K562 (cell line): ENCODE measurements around the gene LRRC3B. TPM values are rescaled to one million over a fixed set of nuclear protein-coding genes. Genes with fewer than 3 reads are reported as not detected.

ENCODE experiments used
- ATAC-seq: fragments of 200-7000 bp; cut with Tn5 transposase; 3 replicates; pipeline ENCODE4 v1.9.1; 2020; ENCODE audit warnings: moderate library complexity
- BruUV-seq: library from RNA; stranded (reverse); fragments of 400-500 nt; replicated peaks from 2 replicates; lab custom pipeline; 2021; lab: Mats Ljungman, UMichigan
- CTCF ChIA-PET: fragments of 300-600 bp; formaldehyde crosslinking; extraction: SDS; loops from one replicate; lab custom pipeline; 2021; ENCODE audit warnings: low intra/inter-chr PET ratio; lab: Yijun Ruan, JAX
- POLR2A ChIA-PET: fragments of 300-600, 350-650 bp; sonication (Branson Sonifier 250); formaldehyde crosslinking; extraction: SDS; loops from one replicate; lab custom pipeline; 2021; ENCODE audit warnings: antibody characterized with exemption, inconsistent platforms; lab: Yijun Ruan, JAX
- DNase-seq, 4 experiments: peaks; one replicate each; pipeline versions ENCODE4 v3.0.0 to v3.0.0-alpha.2; 2011 to 2018; ENCODE audit warnings: low spot score in 3 of 4, mixed read lengths in 3 of 4; ENCODE audit errors: extremely low read depth in 1 of 4
- FAIRE-seq: peaks from 2 replicates; lab custom pipeline; 2011; peaks lifted over from hg19 to GRCh38; lab: Jason Lieb, UNC
- H2AFZ ChIP-seq: 2 replicates; pipeline ENCODE4 v1.6.0; 2011; ENCODE audit warnings: low read depth, low read length, control low read depth, inconsistent platforms
- H3K27ac ChIP-seq: fragments of 200-600 bp; 3 replicates; pipeline ENCODE4 v1.8.0; 2011; ENCODE audit warnings: low read depth, mild to moderate bottlenecking, control low read depth, inconsistent platforms, low read length, moderate library complexity, mixed read lengths; ENCODE audit errors: extremely low read depth
- H3K27me3 ChIP-seq, 2 experiments: fragments of 300-600 bp in 1 of 2; 2 replicates in 1 of 2; 3 replicates in 1 of 2; pipeline versions ENCODE4 v1.6.0 to v1.8.0; 2011; ENCODE audit warnings: inconsistent platforms in 2 of 2, low read length in 2 of 2, mild to moderate bottlenecking in 1 of 2, mixed read lengths in 1 of 2, moderate library complexity in 1 of 2; ENCODE audit not compliant: control insufficient read depth in 2 of 2, insufficient read depth in 2 of 2
- H3K36me3 ChIP-seq: fragments of 300-600 bp; 3 replicates; pipeline ENCODE4 v1.8.0; 2011; ENCODE audit warnings: mild to moderate bottlenecking, low read length, inconsistent platforms; ENCODE audit not compliant: control insufficient read depth, insufficient read depth
- H3K4me1 ChIP-seq, 2 experiments: fragments of 200-600 bp in 1 of 2; replicated peaks in 1 of 2; 2 replicates in 1 of 2; 3 replicates in 1 of 2; pipeline versions ENCODE4 v1.5.1 to v1.8.0; 2011; ENCODE audit warnings: inconsistent platforms in 2 of 2, low read length in 2 of 2, mild to moderate bottlenecking in 1 of 2, mixed read lengths in 1 of 2, moderate library complexity in 1 of 2; ENCODE audit not compliant: control insufficient read depth in 2 of 2, insufficient read depth in 2 of 2
- H3K4me2 ChIP-seq: 2 replicates; pipeline ENCODE4 v1.6.1; 2011; ENCODE audit warnings: low read length, control low read depth, inconsistent platforms, mixed read lengths; ENCODE audit not compliant: insufficient read depth
- H3K4me3 ChIP-seq: fragments of 200-600 bp; sonication (generic), shearing (Covaris generic); 2 replicates; pipeline ENCODE4 v1.5.1; 2016; ENCODE audit warnings: control low read depth, inconsistent platforms
- H3K79me2 ChIP-seq: fragments of 200-600 bp; 3 replicates; pipeline ENCODE4 v1.8.0; 2011; ENCODE audit warnings: low read length, inconsistent platforms; ENCODE audit not compliant: control insufficient read depth, insufficient read depth
- H3K9ac ChIP-seq, 2 experiments: 2 replicates each; pipeline versions ENCODE4 v1.6.0 to v1.6.1; 2011; ENCODE audit warnings: low read depth in 2 of 2, low read length in 2 of 2, control low read depth in 1 of 2, inconsistent platforms in 1 of 2, mild to moderate bottlenecking in 1 of 2, mixed read lengths in 1 of 2; ENCODE audit not compliant: insufficient read depth in 1 of 2
- H3K9me1 ChIP-seq: one replicate; pipeline ENCODE4 v1.6.0; 2011; ENCODE audit warnings: inconsistent platforms, mild to moderate bottlenecking, low read length, moderate library complexity; ENCODE audit not compliant: control insufficient read depth, insufficient read depth
- H3K9me3 ChIP-seq: replicated peaks from 2 replicates; pipeline ENCODE4 v1.5.1; 2011; ENCODE audit warnings: low read depth, low read length, inconsistent platforms; ENCODE audit not compliant: control insufficient read depth, insufficient read depth
- H4K20me1 ChIP-seq: replicated peaks from 2 replicates; pipeline ENCODE4 v1.6.1; 2011; ENCODE audit warnings: low read length, inconsistent platforms, mixed read lengths; ENCODE audit not compliant: control insufficient read depth, insufficient read depth
- ARID2 ChIP-seq: fragments of 450-650 bp; IDR thresholded peaks from 2 replicates; pipeline ENCODE4 v1.6.1; 2017; ENCODE audit warnings: antibody characterized with exemption, mild to moderate bottlenecking
- BACH1 ChIP-seq: fragments of 200-800 bp; sonication (Bioruptor generic); IDR thresholded peaks from 2 replicates; pipeline ENCODE4 v1.6.1; 2016; ENCODE audit warnings: missing genetic modification characterization, missing compliant biosample characterization
- CCAR2 ChIP-seq: fragments of 200-400 bp; formaldehyde crosslinking; IDR thresholded peaks from 2 replicates; pipeline ENCODE4 v1.6.1; 2017; ENCODE audit warnings: mild to moderate bottlenecking, low read depth, low read length
- CLOCK ChIP-seq: fragments of 250-450 bp; sonication (Bioruptor Pico); IDR thresholded peaks from 2 replicates; pipeline ENCODE4 v1.4.0; 2020; ENCODE audit warnings: mild to moderate bottlenecking, moderate library complexity, borderline replicate concordance
- NR1H2 ChIP-seq: sonication (generic); formaldehyde crosslinking; IDR thresholded peaks from 2 replicates; pipeline ENCODE4 v1.4.0; 2020; ENCODE audit warnings: mild to moderate bottlenecking, missing genetic modification reagents
- SMAD3 ChIP-seq: fragments of 450-650 bp; formaldehyde crosslinking; conservative IDR thresholded peaks from 2 replicates; pipeline ENCODE4 v1.4.0; 2020; ENCODE audit warnings: mild to moderate bottlenecking
- ZKSCAN1 ChIP-seq: fragments of 150-350 bp; IDR thresholded peaks from 2 replicates; pipeline ENCODE4 v1.6.1; 2016; ENCODE audit warnings: low read depth, low read length
- WGBS: fragments of 100-300 bp; shearing (Covaris generic); methylation state at CpG from one replicate; pipeline ENCODE4 v1.1.6; 2016; ENCODE audit warnings: low coverage, mixed read lengths; ENCODE audit not compliant: insufficient coverage; ENCODE audit errors: missing lambda C conversion rate; 5-methylcytosine and 5-hydroxymethylcytosine counted together
- in situ Hi-C: fragments of 300-500 bp; cut with MboI; formaldehyde crosslinking; loops from 4 replicates; pipeline ENCODE4 v1.15.0; 2018; ENCODE audit warnings: inconsistent platforms, mixed read lengths
- intact Hi-C: fragments of 100-400 bp; cut with micrococcal nuclease; formaldehyde crosslinking; loops from 2 replicates; pipeline ENCODE4 v1.14.2; 2022
- polyA plus RNA-seq, 8 experiments: library from polyadenylated mRNA; depleted of rRNA in 4 of 8; stranded (reverse) in 5 of 8; unstranded in 3 of 8; fragments of >200 nt; fragmentation: Nextera tagmentation in 2 of 8; fragmentation: Illumina TruSeq in 1 of 8; extraction: Ambion mirVana in 2 of 8; extraction: Trizol in 1 of 8; gene quantifications; 2 replicates each; pipeline versions ENCODE4 v1.2.1 to v1.2.3, GENCODE V29; 2011 to 2014; ENCODE audit warnings: inconsistent platforms in 1 of 8, missing spikeins in 1 of 8
- total RNA-seq, 7 experiments: library from RNA; depleted of rRNA in 6 of 7; stranded (reverse); fragments of >200 nt in 6 of 7; fragmentation: Illumina TruSeq in 2 of 7; extraction: Trizol in 2 of 7; gene quantifications; 2 replicates each; pipeline versions ENCODE4 v1.2.1 to v1.2.3, GENCODE V29; 2011 to 2021; ENCODE audit warnings: low replicate concordance in 1 of 7
- TF ChIP-seq, protein P1 (sequence below), 2 experiments: fragments of 450-650 bp in 1 of 2; sonication (generic) in 1 of 2; formaldehyde crosslinking in 1 of 2; IDR thresholded peaks; 2 replicates each; pipeline versions ENCODE4 v1.7.1 to v1.9.0; 2016 to 2022; ENCODE audit warnings: inconsistent platforms in 1 of 2, mild to moderate bottlenecking in 1 of 2, missing genetic modification reagents in 1 of 2
- TF ChIP-seq, protein P2 (sequence below): sonication (generic); formaldehyde crosslinking; IDR thresholded peaks from 2 replicates; pipeline ENCODE4 v1.8.0; 2022; ENCODE audit warnings: mild to moderate bottlenecking, missing genetic modification reagents

The LRRC3B gene
- total and polyA plus RNA-seq, 9 of the 15 experiments (the other 6 are each of a cell fraction or from before 2014, with no cell fraction given) = under 0.01 to 0.33 TPM; not detected in 7

DNA sequence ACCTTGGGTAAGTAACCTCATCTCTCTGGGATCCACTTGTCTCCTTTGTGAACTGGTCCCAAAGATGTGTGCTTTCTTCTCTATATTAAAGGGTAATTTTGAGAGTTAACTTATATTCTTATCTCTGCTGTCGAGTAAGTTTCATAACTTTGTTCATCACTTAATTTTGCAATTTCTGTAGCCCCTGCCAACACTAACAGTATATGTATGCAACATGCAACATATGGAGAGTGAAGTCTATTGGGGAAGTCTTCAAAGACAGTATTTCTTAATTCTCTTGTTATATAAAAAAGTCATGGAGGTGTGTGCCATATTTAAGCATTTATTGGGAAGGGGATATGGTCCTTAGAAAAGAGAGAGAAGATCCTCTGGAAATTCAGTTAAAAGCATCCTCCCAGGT lies 85.9 kb downstream of the LRRC3B start:
- POLR2A ChIA-PET = no interaction called here
- in situ Hi-C loops = no loop called here
- intact Hi-C loops = no loop called here
- no peak for TF ChIP-seq ARID2
- TF ChIP-seq, protein P1, sequence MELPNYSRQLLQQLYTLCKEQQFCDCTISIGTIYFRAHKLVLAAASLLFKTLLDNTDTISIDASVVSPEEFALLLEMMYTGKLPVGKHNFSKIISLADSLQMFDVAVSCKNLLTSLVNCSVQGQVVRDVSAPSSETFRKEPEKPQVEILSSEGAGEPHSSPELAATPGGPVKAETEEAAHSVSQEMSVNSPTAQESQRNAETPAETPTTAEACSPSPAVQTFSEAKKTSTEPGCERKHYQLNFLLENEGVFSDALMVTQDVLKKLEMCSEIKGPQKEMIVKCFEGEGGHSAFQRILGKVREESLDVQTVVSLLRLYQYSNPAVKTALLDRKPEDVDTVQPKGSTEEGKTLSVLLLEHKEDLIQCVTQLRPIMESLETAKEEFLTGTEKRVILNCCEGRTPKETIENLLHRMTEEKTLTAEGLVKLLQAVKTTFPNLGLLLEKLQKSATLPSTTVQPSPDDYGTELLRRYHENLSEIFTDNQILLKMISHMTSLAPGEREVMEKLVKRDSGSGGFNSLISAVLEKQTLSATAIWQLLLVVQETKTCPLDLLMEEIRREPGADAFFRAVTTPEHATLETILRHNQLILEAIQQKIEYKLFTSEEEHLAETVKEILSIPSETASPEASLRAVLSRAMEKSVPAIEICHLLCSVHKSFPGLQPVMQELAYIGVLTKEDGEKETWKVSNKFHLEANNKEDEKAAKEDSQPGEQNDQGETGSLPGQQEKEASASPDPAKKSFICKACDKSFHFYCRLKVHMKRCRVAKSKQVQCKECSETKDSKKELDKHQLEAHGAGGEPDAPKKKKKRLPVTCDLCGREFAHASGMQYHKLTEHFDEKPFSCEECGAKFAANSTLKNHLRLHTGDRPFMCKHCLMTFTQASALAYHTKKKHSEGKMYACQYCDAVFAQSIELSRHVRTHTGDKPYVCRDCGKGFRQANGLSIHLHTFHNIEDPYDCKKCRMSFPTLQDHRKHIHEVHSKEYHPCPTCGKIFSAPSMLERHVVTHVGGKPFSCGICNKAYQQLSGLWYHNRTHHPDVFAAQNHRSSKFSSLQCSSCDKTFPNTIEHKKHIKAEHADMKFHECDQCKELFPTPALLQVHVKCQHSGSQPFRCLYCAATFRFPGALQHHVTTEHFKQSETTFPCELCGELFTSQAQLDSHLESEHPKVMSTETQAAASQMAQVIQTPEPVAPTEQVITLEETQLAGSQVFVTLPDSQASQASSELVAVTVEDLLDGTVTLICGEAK (IDR thresholded peaks at IDR 0.05) = no peak
- TF ChIP-seq, protein P1 (CRISPR knock-in tag; IDR thresholded peaks at IDR 0.05) = no peak
- no peak for TF ChIP-seq BACH1 (tag)
- no peak for TF ChIP-seq ZKSCAN1
- TF ChIP-seq, protein P2, sequence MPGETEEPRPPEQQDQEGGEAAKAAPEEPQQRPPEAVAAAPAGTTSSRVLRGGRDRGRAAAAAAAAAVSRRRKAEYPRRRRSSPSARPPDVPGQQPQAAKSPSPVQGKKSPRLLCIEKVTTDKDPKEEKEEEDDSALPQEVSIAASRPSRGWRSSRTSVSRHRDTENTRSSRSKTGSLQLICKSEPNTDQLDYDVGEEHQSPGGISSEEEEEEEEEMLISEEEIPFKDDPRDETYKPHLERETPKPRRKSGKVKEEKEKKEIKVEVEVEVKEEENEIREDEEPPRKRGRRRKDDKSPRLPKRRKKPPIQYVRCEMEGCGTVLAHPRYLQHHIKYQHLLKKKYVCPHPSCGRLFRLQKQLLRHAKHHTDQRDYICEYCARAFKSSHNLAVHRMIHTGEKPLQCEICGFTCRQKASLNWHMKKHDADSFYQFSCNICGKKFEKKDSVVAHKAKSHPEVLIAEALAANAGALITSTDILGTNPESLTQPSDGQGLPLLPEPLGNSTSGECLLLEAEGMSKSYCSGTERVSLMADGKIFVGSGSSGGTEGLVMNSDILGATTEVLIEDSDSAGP (CRISPR knock-in tag) = no peak
- no peak for TF ChIP-seq CCAR2
- TF ChIP-seq CLOCK (CRISPR knock-in tag) = no peak
- TF ChIP-seq SMAD3 (CRISPR knock-in tag) = no peak
- no peak for TF ChIP-seq NR1H2

More for the DNA sequence above, 85.9 kb downstream of the LRRC3B start:
- no peaks in the 10 kb centered on the region for H4K20me1 ChIP-seq
- WGBS = 0% methylated on average over 1 of the region's 1 CpG
- H3K9me3 ChIP-seq = no peaks in the 10 kb centered on the region
- no peak overlapping the region for H3K4me2 ChIP-seq
- no peaks in the 10 kb centered on the region for H3K79me2 ChIP-seq
- no peak for ATAC-seq
- BruUV-seq = no TSS peak
- H3K36me3 ChIP-seq = no peaks in the 10 kb centered on the region
- H3K4me3 ChIP-seq = no peak overlapping the region
- CTCF ChIA-PET = no interaction called here
- H2AFZ ChIP-seq = no peak overlapping the region
- H3K27ac ChIP-seq = no peak overlapping the region
- H3K4me1 ChIP-seq = no peaks in the 10 kb centered on the region
- no peak overlapping the region for H3K9ac ChIP-seq
- FAIRE-seq = no peak
- DNase-seq = no peak
- no peaks in the 10 kb centered on the region for H3K9me1 ChIP-seq
- H3K27me3 ChIP-seq = no peaks in the 10 kb centered on the region
